SJSA1 (cell line): ENCODE measurements around the gene ZNF26. TPM values are rescaled to one million over a fixed set of nuclear protein-coding genes. Genes with fewer than 3 reads are reported as not detected.
A peak's percentile ranks its signal among the peaks of the same experiment; 100 is the strongest.
"Not testable (repeated sequence)": the region's sequence is repeated elsewhere in the genome, so short reads cannot be mapped to it uniquely, and the experiment has no call there.

ENCODE experiments used
- DNase-seq, 2 experiments: peaks; one replicate each; pipeline ENCODE4 v3.0.0-alpha.2; 2015 to 2020; ENCODE audit warnings: low spot score in 2 of 2, low read depth in 1 of 2
- H3K27ac ChIP-seq: fragments of 250-450 bp; sonication (Bioruptor Pico); 2 replicates; pipeline ENCODE4 v1.5.1; 2020; ENCODE audit warnings: mild to moderate bottlenecking, moderate library complexity
- H3K27me3 ChIP-seq: fragments of 250-450 bp; sonication (Bioruptor Pico); replicated peaks from 2 replicates; pipeline ENCODE4 v1.5.1; 2020; ENCODE audit warnings: mild to moderate bottlenecking, moderate library complexity
- H3K36me3 ChIP-seq: fragments of 250-450 bp; sonication (Bioruptor Pico); 2 replicates; pipeline ENCODE4 v1.5.1; 2020; ENCODE audit warnings: mild to moderate bottlenecking
- H3K4me1 ChIP-seq: fragments of 250-450 bp; sonication (Bioruptor Pico); replicated peaks from 2 replicates; pipeline ENCODE4 v1.6.1; 2021; ENCODE audit warnings: mild to moderate bottlenecking
- H3K4me3 ChIP-seq: fragments of 250-450 bp; sonication (Bioruptor Pico); 2 replicates; pipeline ENCODE4 v1.5.1; 2020; ENCODE audit warnings: mild to moderate bottlenecking
- H3K9me3 ChIP-seq: fragments of 250-450 bp; sonication (Bioruptor Pico); replicated peaks from 2 replicates; pipeline ENCODE4 v1.5.1; 2020; ENCODE audit warnings: mild to moderate bottlenecking
- total RNA-seq: library from RNA; depleted of rRNA; stranded (reverse); fragments of >200 nt; shearing (Covaris generic); gene quantifications from 2 replicates; pipeline ENCODE4 v1.2.3, GENCODE V29; 2014

ZNF26 gene
- total RNA-seq, 1 experiment from 2014 or later = 5.8 TPM

- no peaks in the 10 kb centered on the region for H3K27me3 ChIP-seq
- no peak for DNase-seq
- no peak overlapping the region for H3K4me3 ChIP-seq
- no peak overlapping the region for H3K27ac ChIP-seq
- peaks cover 9% of the 10 kb centered on the region for H3K9me3 ChIP-seq
- H3K36me3 ChIP-seq = no peaks in the 10 kb centered on the region
- H3K4me1 ChIP-seq = no peaks in the 10 kb centered on the region
Measured at GRCh38 chr12:132967736-132968135, 18.4 kb upstream of the ZNF26 start.

- Histone ChIP-seq H3K4me1 (no peaks in the 10 kb centered on the region), H3K9me3 (peaks cover 13% of the 10 kb centered on the region), H3K36me3 (no peaks in the 10 kb centered on the region), H3K4me3 (no peak overlapping the region), H3K27ac (no peak overlapping the region), H3K27me3 (no peaks in the 10 kb centered on the region)
- DNase-seq = no peak
Measured at GRCh38 chr12:132972374-132972773, 13.8 kb upstream of the ZNF26 start.

GRCh38 chr12:132976870-132977269 is 9.3 kb upstream of the ZNF26 start:
- H3K4me3 ChIP-seq, DNase-seq, H3K4me1 ChIP-seq, H3K36me3 ChIP-seq, H3K27ac ChIP-seq, H3K27me3 ChIP-seq: not testable (repeated sequence)
- peaks cover 13% of the 10 kb centered on the region; the same call in 1 of the 2 replicates for H3K9me3 ChIP-seq

GRCh38 chr12:132986885-132987225 is 688 bp downstream of the ZNF26 start:
- no peak for DNase-seq

GRCh38 chr12:132998741-132999140 is 12.6 kb downstream of the ZNF26 start:
- DNase-seq = no peak
- H3K9me3 ChIP-seq = peaks cover 14% of the 10 kb centered on the region
- H3K4me3 ChIP-seq = no peak overlapping the region
- no peaks in the 10 kb centered on the region for H3K4me1 ChIP-seq
- H3K27ac ChIP-seq = no peak overlapping the region
- H3K27me3 ChIP-seq = no peaks in the 10 kb centered on the region
- H3K36me3 ChIP-seq = no peaks in the 10 kb centered on the region

More at GRCh38 chr12:132986885-132987225, 688 bp downstream of the ZNF26 start:
- peak overlapping the region; percentile 56 for H3K4me3 ChIP-seq
- H3K27ac ChIP-seq = no peak overlapping the region
- H3K9me3 ChIP-seq = 0 out of 2 replicates have a peak, but pooled peaks cover 10% of the 10 kb centered on the region
- no peaks in the 10 kb centered on the region for H3K4me1 ChIP-seq
- no peaks in the 10 kb centered on the region for H3K36me3 ChIP-seq
- no peaks in the 10 kb centered on the region for H3K27me3 ChIP-seq

GRCh38 chr12:133010657-133011297 is 24.6 kb downstream of the ZNF26 start:
- peaks cover 18% of the 10 kb centered on the region for H3K36me3 ChIP-seq
- peaks cover 18% of the 10 kb centered on the region for H3K9me3 ChIP-seq
- no peak overlapping the region for H3K27ac ChIP-seq
- no peak for DNase-seq
- no peak overlapping the region for H3K4me3 ChIP-seq
- no peaks in the 10 kb centered on the region for H3K4me1 ChIP-seq
- no peaks in the 10 kb centered on the region for H3K27me3 ChIP-seq

- no peak for DNase-seq
- no peaks in the 10 kb centered on the region for H3K4me1 ChIP-seq
- peaks cover 15% of the 10 kb centered on the region for H3K9me3 ChIP-seq
- no peak overlapping the region for H3K27ac ChIP-seq
- no peaks in the 10 kb centered on the region for H3K36me3 ChIP-seq
- H3K27me3 ChIP-seq = no peaks in the 10 kb centered on the region
- H3K4me3 ChIP-seq = no peak overlapping the region
Measured at GRCh38 chr12:133023566-133023965, 37.4 kb downstream of the ZNF26 start.

GRCh38 chr12:133026996-133027395 is 40.8 kb downstream of the ZNF26 start:
- Histone ChIP-seq H3K36me3 (no peaks in the 10 kb centered on the region), H3K27ac (no peak overlapping the region), H3K9me3 (peaks cover 18% of the 10 kb centered on the region), H3K4me3 (no peak overlapping the region), H3K27me3 (no peaks in the 10 kb centered on the region), H3K4me1 (no peaks in the 10 kb centered on the region)
- no peak for DNase-seq

GRCh38 chr12:133037207-133038005 is 51.2 kb downstream of the ZNF26 start, which contains the start of gene ZNF84:
ZNF84 (plus strand) TSS chr12:133037509; CDS start chr12:133041468, 3,959 bp downstream.
- Histone ChIP-seq H3K36me3 (0 out of 2 replicates have a peak, but pooled peaks cover 6% of the 10 kb centered on the region), H3K27ac (peak within 1 kb of the TSS; percentile 49), H3K4me1 (no peaks in the 10 kb centered on the region), H3K27me3 (no peaks in the 10 kb centered on the region), H3K9me3 (peaks cover 24% of the 10 kb centered on the region), H3K4me3 (peak within 1 kb of the TSS; percentile 52)
- DNase-seq = peak; percentile 77 to 80

- Histone ChIP-seq H3K9me3 (peaks cover 26% of the 10 kb centered on the region), H3K36me3 (0 out of 2 replicates have a peak, but pooled peaks cover 6% of the 10 kb centered on the region), H3K4me1 (no peaks in the 10 kb centered on the region), H3K27me3 (no peaks in the 10 kb centered on the region), H3K4me3 (peak overlapping the region; percentile 52), H3K27ac (no peak overlapping the region)
- no peak for DNase-seq
Measured at GRCh38 chr12:133038118-133038709, 52.0 kb downstream of the ZNF26 start.

- Histone ChIP-seq H3K27ac (no peak overlapping the region), H3K27me3 (no peaks in the 10 kb centered on the region), H3K4me1 (no peaks in the 10 kb centered on the region), H3K9me3 (peaks cover 27% of the 10 kb centered on the region), H3K36me3 (peaks cover 19% of the 10 kb centered on the region; the same call in 1 of the 2 replicates), H3K4me3 (no peak overlapping the region)
- DNase-seq = no peak
Measured at GRCh38 chr12:133046698-133047097, 60.5 kb downstream of the ZNF26 start.

- H3K36me3 ChIP-seq = no peaks in the 10 kb centered on the region
- DNase-seq = no peak
- no peaks in the 10 kb centered on the region for H3K4me1 ChIP-seq
- no peaks in the 10 kb centered on the region for H3K27me3 ChIP-seq
- H3K27ac ChIP-seq = no peak overlapping the region
- no peak overlapping the region for H3K4me3 ChIP-seq
- peaks cover 45% of the 10 kb centered on the region for H3K9me3 ChIP-seq
Measured at GRCh38 chr12:133057446-133057845, 71.3 kb downstream of the ZNF26 start.

GRCh38 chr12:133058203-133059113 is 72.3 kb downstream of the ZNF26 start:
- H3K4me3 ChIP-seq = no peak overlapping the region
- H3K27ac ChIP-seq = no peak overlapping the region
- peak in 1 of 2 experiments; percentile 6 for DNase-seq
- H3K9me3 ChIP-seq = peaks cover 42% of the 10 kb centered on the region
- no peaks in the 10 kb centered on the region for H3K4me1 ChIP-seq
- no peaks in the 10 kb centered on the region for H3K36me3 ChIP-seq
- H3K27me3 ChIP-seq = no peaks in the 10 kb centered on the region
